NCI-H510A treated with DMSO at 0.1 percent for 48 hours (cell line): ENCODE data around the gene LRRN2.
"Not testable (repeated sequence)": the region's sequence is repeated elsewhere in the genome, so short reads cannot be mapped to it uniquely, and the experiment has no call there.

Experiments used
- DNase-seq: peaks from one replicate; lab custom pipeline; 2025; lab: John Stamatoyannopoulos, UW

The LRRN2 gene

GRCh38 chr1:204574016-204574864 is 111.3 kb downstream of the LRRN2 start:
- DNase-seq: no peak

- no peak for DNase-seq
Observed at GRCh38 chr1:204572923-204573922, 112.3 kb downstream of the LRRN2 start.

GRCh38 chr1:204571631-204572030 is 113.9 kb downstream of the LRRN2 start:
- no peak for DNase-seq

GRCh38 chr1:204571128-204571527 is 114.4 kb downstream of the LRRN2 start:
- DNase-seq: no peak

- not testable (repeated sequence) for DNase-seq
Observed at GRCh38 chr1:204570021-204570420, 115.5 kb downstream of the LRRN2 start.

GRCh38 chr1:204569478-204569877 is 116.1 kb downstream of the LRRN2 start:
- no peak for DNase-seq

GRCh38 chr1:204568576-204569315 is 116.8 kb downstream of the LRRN2 start:
- DNase-seq: no peak
